8988T (cell line): Measurements from ENCODE around the gene RGMB.
"Not testable (repeated sequence)": the region's sequence is repeated elsewhere in the genome, so short reads cannot be mapped to it uniquely, and the experiment has no call there.

ENCODE experiments used
- DNase-seq: peaks from one replicate; pipeline ENCODE4 v3.0.0; 2011

Gene RGMB, protein sequence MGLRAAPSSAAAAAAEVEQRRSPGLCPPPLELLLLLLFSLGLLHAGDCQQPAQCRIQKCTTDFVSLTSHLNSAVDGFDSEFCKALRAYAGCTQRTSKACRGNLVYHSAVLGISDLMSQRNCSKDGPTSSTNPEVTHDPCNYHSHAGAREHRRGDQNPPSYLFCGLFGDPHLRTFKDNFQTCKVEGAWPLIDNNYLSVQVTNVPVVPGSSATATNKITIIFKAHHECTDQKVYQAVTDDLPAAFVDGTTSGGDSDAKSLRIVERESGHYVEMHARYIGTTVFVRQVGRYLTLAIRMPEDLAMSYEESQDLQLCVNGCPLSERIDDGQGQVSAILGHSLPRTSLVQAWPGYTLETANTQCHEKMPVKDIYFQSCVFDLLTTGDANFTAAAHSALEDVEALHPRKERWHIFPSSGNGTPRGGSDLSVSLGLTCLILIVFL

DNA sequence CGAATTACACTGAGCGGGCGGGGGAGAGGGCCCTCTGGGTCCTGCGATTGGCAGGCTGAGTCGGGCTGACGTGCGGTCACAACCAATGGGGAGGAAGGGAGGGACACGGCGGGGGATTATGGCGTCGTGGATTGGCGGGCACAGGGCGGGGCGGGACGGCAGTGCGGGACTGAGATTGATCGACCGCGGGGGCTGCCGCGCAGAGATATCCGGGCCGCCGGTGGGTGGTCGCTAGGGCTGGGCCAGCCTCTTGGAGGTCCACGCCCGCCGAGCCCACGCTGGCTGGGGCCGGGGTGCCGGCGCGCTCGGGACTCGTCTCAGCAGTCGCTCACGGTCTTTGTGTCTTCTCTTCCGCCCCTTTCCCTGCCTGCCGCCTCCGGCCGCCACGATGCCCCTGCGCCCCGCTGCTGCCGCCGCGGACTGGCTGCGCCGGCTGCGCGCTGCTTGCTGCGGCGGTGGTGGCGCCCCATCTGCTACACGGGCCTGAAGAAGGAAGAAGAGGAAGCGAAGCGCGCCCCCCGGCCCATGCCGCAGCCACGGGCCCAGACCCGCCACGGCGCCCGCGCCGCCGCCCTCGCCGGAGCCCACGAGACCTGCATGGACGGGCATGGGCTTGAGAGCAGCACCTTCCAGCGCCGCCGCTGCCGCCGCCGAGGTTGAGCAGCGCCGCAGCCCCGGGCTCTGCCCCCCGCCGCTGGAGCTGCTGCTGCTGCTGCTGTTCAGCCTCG is at the start of gene RGMB:
Gene RGMB, plus strand, starts transcription at position 200 of the 728 bp plus-strand sequence. Its CDS starts 408 bp downstream, at position 608.
- DNase-seq: peak; percentile 87

DNA sequence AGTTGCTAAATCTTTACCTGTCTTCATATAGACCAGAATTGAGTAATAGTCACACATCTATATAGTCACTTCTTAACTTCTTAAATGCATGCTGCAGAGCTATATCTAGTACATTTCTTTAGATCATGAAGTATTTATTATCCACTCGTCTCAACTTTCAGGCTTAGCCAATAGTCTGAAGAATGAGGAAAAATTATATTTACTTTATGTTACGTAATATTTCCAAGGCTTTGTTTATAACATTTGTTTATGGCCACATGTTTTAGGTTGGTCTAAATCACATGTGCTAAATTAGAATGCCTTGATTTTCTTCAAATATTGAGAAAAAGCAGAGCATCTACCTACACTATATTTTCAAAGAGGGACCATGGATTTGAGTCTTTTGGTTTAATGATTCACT is 47.2 kb upstream of the RGMB start:
- DNase-seq: no peak

GRCh38 chr5:98727686-98728085 is 45.8 kb upstream of the RGMB start:
- DNase-seq: no peak

DNA sequence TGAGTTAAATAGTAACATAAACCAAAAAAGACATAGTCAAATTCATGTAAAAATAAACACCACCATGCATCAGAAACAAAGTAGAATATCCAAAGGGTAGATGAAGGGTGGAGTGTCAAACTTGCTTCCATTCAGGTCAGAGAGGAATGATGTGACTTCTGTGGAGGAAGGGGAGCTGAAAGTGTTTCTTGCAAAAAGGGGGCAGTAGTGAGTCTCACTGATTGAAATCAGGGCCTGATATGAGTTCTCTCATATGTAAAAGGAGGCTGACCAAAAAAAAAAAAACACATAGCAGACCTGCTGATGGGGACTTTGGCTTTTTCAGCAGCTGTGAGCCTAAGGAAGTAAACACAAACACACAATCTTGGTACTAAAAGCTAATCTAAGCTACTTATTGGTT is 38.8 kb upstream of the RGMB start:
- no peak for DNase-seq

DNA sequence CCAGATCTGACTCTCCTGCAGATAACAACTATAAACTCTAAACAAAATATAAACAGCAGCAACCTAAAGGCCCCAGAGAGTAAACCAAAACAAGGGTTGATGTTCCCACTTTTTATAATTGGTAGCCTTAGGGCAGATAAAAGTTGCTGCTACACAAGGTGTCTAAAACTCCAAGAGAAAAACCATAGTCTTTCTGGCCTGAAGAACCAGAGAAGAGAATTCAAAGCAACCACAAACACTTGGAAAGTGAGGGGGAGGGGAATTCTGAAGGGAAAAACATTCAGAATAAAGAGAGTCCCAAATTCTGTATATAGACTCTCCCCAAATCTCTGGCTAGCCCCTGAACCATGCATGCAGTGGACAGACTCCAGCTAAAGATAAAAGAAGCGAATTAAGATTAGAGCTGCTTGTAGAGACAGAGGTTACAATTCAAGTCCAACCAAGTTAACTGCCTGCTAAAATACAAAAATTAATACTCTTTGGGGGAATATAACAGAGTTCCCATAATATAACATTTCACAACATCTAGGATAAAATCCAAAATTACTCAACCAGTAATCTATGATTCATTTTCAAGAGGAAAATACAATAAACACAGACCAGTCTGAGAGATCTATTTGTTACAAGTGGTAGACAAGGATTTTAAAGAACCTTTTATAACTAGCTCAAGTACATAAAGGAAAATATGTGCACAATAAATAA is 37.5 kb upstream of the RGMB start:
- DNase-seq: no peak

GRCh38 chr5:98736753-98737152 is 36.7 kb upstream of the RGMB start:
- DNase-seq: no peak

GRCh38 chr5:98737441-98737840 is 36.0 kb upstream of the RGMB start:
- DNase-seq: not testable (repeated sequence)

- not testable (repeated sequence) for DNase-seq
Observed at GRCh38 chr5:98738481-98739149, 34.8 kb upstream of the RGMB start.

- no peak for DNase-seq
Observed at GRCh38 chr5:98741926-98742325, 31.5 kb upstream of the RGMB start.

- no peak for DNase-seq
Observed at GRCh38 chr5:98742396-98743073, 30.9 kb upstream of the RGMB start.

DNA sequence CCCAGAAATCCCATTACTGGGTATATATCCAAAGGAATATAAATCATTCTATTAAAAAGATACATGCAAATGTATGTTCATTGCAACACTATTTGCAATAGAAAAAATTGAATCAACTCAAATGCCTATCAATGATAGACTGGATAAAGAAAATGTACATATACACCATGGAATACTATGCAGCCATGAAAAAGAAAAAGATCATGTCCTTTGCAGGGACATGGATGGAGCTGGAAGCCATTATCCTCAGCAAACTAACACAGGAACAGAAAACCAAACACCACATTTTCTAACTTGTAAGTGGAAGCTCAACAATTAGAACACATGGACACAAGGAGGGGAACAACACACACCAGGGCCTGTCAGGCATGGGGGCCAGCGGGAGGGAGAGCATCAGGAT is 25.2 kb upstream of the RGMB start:
- not testable (repeated sequence) for DNase-seq

DNA sequence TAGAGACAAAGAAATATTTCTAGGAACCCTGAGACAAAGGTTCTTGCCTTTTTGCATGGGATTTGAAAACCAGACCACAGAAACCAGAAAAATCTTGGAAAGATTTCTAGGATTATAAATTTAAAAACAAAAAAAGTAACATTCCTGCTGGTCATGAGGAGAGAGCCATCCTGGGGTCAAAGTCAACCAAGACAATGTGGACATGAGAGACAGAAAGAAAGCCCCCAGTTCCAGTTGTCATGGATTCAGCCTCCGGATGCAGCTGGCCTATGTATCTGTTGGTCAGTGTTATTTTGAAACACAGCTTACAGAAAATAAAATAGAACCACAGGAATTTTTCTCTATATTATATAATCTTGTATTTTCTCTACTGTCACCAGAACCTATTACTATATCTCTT is 24.4 kb upstream of the RGMB start:
- no peak for DNase-seq

DNA sequence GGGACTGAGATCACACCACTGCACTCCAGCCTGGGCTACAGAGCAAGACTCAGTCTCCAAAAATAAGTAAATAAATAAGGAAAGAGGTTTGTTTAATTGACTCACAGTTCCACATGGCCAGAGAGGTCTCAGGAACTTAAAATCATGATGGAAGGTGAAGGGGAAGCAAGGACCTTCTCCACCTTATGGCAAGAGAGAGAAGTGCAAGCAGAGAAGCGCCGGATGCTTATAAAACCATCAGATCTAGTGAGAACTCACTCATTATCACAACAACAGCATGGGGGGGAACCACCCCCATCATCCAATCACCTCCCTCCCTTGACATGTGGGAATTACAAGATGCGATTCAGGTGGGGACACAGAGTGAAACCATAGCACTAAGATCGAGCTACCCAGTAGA is 22.8 kb upstream of the RGMB start:
- no peak for DNase-seq

- not testable (repeated sequence) for DNase-seq
Observed at GRCh38 chr5:98752331-98752730, 21.1 kb upstream of the RGMB start.

DNA sequence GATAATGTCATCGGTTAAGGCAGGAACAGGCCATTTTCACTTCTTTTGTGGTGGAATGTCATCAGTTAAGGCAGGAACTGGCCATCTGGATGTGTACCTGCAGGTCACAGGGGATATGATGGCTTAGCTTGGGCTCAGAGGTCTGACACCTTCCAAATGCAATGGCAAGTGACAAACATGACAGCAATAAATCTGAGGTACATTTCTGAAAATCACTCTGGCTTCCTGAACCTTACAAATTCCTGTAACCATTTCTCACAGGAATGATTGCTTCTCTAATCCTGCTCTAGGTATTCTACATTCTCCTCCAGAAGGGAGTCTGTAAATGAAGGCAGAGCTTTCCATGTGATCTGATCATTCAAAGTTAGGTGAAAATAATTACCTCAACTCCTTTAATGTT is 20.7 kb upstream of the RGMB start:
- DNase-seq: not testable (repeated sequence)

GRCh38 chr5:98753507-98753906 is 20.0 kb upstream of the RGMB start:
- DNase-seq: no peak

- DNase-seq: no peak
Observed at GRCh38 chr5:98755406-98755805, 18.1 kb upstream of the RGMB start.

DNA sequence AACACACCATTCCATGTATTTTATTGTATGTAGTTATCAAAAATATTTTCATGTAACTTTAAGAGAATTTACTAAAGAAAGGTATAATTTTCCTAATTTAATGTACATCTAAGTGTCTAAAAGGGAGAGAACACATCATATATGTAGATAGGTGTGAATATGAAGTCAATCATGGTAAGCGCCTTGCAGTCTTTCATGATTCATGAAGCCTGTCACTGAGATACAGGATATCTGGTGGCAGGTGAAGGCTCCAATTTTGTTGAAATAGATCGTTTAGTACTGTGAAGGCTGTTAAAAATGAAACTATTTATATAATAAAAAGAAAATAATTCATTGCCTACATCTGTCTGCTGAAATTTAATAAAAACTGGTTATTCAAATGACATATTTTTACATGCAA is 15.5 kb upstream of the RGMB start:
- DNase-seq: no peak

DNA sequence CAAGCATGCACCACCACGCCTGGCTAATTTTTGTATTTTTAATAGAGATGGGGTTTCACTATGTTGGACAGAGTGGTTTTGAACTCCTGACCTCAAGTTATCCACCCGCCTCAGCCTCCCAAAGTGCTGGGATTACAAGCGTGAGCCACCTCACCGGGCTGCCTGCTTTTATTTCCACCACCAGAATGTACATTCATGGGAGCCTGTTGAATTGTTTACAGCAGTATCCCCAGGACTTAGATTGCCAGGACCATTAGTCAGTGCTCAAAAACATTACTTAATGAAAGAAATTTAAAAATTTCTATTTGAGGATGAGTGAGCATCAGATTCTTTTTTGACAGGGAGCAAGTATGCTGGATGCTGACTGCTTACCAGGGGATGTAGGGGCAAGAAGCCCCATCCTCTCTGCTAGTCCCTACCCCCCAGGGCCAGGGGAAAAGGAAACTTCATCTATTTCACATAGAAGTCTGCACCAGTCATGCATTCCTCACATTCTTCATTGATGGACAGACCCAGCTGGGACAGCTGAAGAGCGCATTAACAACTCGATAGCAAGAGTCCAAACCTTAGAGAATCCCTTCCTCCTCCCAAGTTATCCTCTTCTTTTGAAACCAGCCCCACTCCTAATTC is 10.3 kb upstream of the RGMB start:
- DNase-seq: no peak

DNA sequence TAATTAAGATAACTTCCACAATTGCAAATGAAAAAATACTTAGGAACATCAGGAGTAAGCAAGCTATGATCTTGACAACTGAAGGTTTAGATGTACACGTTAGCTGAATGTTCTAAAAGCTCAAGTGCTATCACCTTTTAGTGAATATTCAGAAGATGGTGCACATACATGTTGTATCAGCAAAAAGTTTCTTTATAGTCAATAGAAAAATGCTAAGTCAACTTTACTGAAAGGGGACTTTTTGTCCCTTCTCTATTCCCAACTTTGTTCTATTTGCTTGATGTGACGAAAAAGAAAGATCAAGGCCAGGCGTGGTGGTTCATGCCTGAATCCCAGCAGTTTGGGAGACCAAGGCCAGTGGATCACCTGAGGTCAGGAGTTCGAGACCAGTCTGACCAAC is 7.6 kb upstream of the RGMB start:
- no peak for DNase-seq

- DNase-seq: no peak
Observed at GRCh38 chr5:98767581-98767980, 5.9 kb upstream of the RGMB start.
